K562 (cell line): ENCODE results near the gene CALB2. TPM values are rescaled to one million over a fixed set of nuclear protein-coding genes. Genes with fewer than 3 reads are reported as not detected.
A peak's percentile ranks its signal among the peaks of the same experiment; 100 is the strongest.

Source experiments
- ATAC-seq: fragments of 200-7000 bp; cut with Tn5 transposase; 3 replicates; pipeline ENCODE4 v1.9.1; 2020; ENCODE audit warnings: moderate library complexity
- BruUV-seq: library from RNA; stranded (reverse); fragments of 400-500 nt; replicated peaks from 2 replicates; lab custom pipeline; 2021; lab: Mats Ljungman, UMichigan
- CTCF ChIA-PET: fragments of 300-600 bp; formaldehyde crosslinking; extraction: SDS; loops from one replicate; lab custom pipeline; 2021; ENCODE audit warnings: low intra/inter-chr PET ratio; lab: Yijun Ruan, JAX
- POLR2A ChIA-PET: fragments of 300-600, 350-650 bp; sonication (Branson Sonifier 250); formaldehyde crosslinking; extraction: SDS; loops from one replicate; lab custom pipeline; 2021; ENCODE audit warnings: antibody characterized with exemption, inconsistent platforms; lab: Yijun Ruan, JAX
- DNase-seq, 4 experiments: peaks; one replicate each; pipeline versions ENCODE4 v3.0.0 to v3.0.0-alpha.2; 2011 to 2018; ENCODE audit warnings: low spot score in 3 of 4, mixed read lengths in 3 of 4; ENCODE audit errors: extremely low read depth in 1 of 4
- FAIRE-seq: peaks from 2 replicates; lab custom pipeline; 2011; peaks lifted over from hg19 to GRCh38; lab: Jason Lieb, UNC
- H2AFZ ChIP-seq: 2 replicates; pipeline ENCODE4 v1.6.0; 2011; ENCODE audit warnings: low read depth, low read length, control low read depth, inconsistent platforms
- H3K27ac ChIP-seq: fragments of 200-600 bp; 3 replicates; pipeline ENCODE4 v1.8.0; 2011; ENCODE audit warnings: low read depth, mild to moderate bottlenecking, control low read depth, inconsistent platforms, low read length, moderate library complexity, mixed read lengths; ENCODE audit errors: extremely low read depth
- H3K27me3 ChIP-seq, 2 experiments: fragments of 300-600 bp in 1 of 2; 2 replicates in 1 of 2; 3 replicates in 1 of 2; pipeline versions ENCODE4 v1.6.0 to v1.8.0; 2011; ENCODE audit warnings: inconsistent platforms in 2 of 2, low read length in 2 of 2, mild to moderate bottlenecking in 1 of 2, mixed read lengths in 1 of 2, moderate library complexity in 1 of 2; ENCODE audit not compliant: control insufficient read depth in 2 of 2, insufficient read depth in 2 of 2
- H3K36me3 ChIP-seq: fragments of 300-600 bp; 3 replicates; pipeline ENCODE4 v1.8.0; 2011; ENCODE audit warnings: mild to moderate bottlenecking, low read length, inconsistent platforms; ENCODE audit not compliant: control insufficient read depth, insufficient read depth
- H3K4me1 ChIP-seq, 2 experiments: fragments of 200-600 bp in 1 of 2; replicated peaks in 1 of 2; 2 replicates in 1 of 2; 3 replicates in 1 of 2; pipeline versions ENCODE4 v1.5.1 to v1.8.0; 2011; ENCODE audit warnings: inconsistent platforms in 2 of 2, low read length in 2 of 2, mild to moderate bottlenecking in 1 of 2, mixed read lengths in 1 of 2, moderate library complexity in 1 of 2; ENCODE audit not compliant: control insufficient read depth in 2 of 2, insufficient read depth in 2 of 2
- H3K4me2 ChIP-seq: 2 replicates; pipeline ENCODE4 v1.6.1; 2011; ENCODE audit warnings: low read length, control low read depth, inconsistent platforms, mixed read lengths; ENCODE audit not compliant: insufficient read depth
- H3K4me3 ChIP-seq: fragments of 200-600 bp; sonication (generic), shearing (Covaris generic); 2 replicates; pipeline ENCODE4 v1.5.1; 2016; ENCODE audit warnings: control low read depth, inconsistent platforms
- H3K79me2 ChIP-seq: fragments of 200-600 bp; 3 replicates; pipeline ENCODE4 v1.8.0; 2011; ENCODE audit warnings: low read length, inconsistent platforms; ENCODE audit not compliant: control insufficient read depth, insufficient read depth
- H3K9ac ChIP-seq, 2 experiments: 2 replicates each; pipeline versions ENCODE4 v1.6.0 to v1.6.1; 2011; ENCODE audit warnings: low read depth in 2 of 2, low read length in 2 of 2, control low read depth in 1 of 2, inconsistent platforms in 1 of 2, mild to moderate bottlenecking in 1 of 2, mixed read lengths in 1 of 2; ENCODE audit not compliant: insufficient read depth in 1 of 2
- H3K9me1 ChIP-seq: one replicate; pipeline ENCODE4 v1.6.0; 2011; ENCODE audit warnings: inconsistent platforms, mild to moderate bottlenecking, low read length, moderate library complexity; ENCODE audit not compliant: control insufficient read depth, insufficient read depth
- H3K9me3 ChIP-seq: replicated peaks from 2 replicates; pipeline ENCODE4 v1.5.1; 2011; ENCODE audit warnings: low read depth, low read length, inconsistent platforms; ENCODE audit not compliant: control insufficient read depth, insufficient read depth
- H4K20me1 ChIP-seq: replicated peaks from 2 replicates; pipeline ENCODE4 v1.6.1; 2011; ENCODE audit warnings: low read length, inconsistent platforms, mixed read lengths; ENCODE audit not compliant: control insufficient read depth, insufficient read depth
- HLTF ChIP-seq: fragments of 450-650 bp; IDR thresholded peaks from 2 replicates; pipeline ENCODE4 v1.6.1; 2016
- L3MBTL2 ChIP-seq: fragments of 450-650 bp; IDR thresholded peaks from 2 replicates; pipeline ENCODE4 v1.6.1; 2016; ENCODE audit warnings: mild to moderate bottlenecking, moderate library complexity
- LEF1 ChIP-seq: fragments of 450-650 bp; IDR thresholded peaks from 2 replicates; pipeline ENCODE4 v1.6.1; 2016; ENCODE audit warnings: mild to moderate bottlenecking
- NCOA4 ChIP-seq: fragments of 450-650 bp; IDR thresholded peaks from 2 replicates; pipeline ENCODE4 v1.6.1; 2018; ENCODE audit warnings: mild to moderate bottlenecking; ENCODE audit not compliant: partially characterized antibody
- PHB2 ChIP-seq: fragments of 450-650 bp; IDR thresholded peaks from 2 replicates; pipeline ENCODE4 v1.6.1; 2017; ENCODE audit warnings: low read depth
- TAF7 ChIP-seq: fragments of 450-650 bp; IDR thresholded peaks from 2 replicates; pipeline ENCODE4 v1.6.1; 2016; ENCODE audit warnings: missing genetic modification characterization, missing compliant biosample characterization
- VEZF1 ChIP-seq: fragments of 200-800 bp; sonication (Bioruptor generic); IDR thresholded peaks from 2 replicates; pipeline ENCODE4 v1.6.1; 2017; ENCODE audit warnings: missing genetic modification characterization, missing compliant biosample characterization
- ZBTB12 ChIP-seq: fragments of 250-450 bp; sonication (Bioruptor Pico); IDR thresholded peaks from 2 replicates; pipeline ENCODE4 v1.4.0; 2020
- ZFP36 ChIP-seq: fragments of 150-350 bp; IDR thresholded peaks from 2 replicates; pipeline ENCODE4 v1.6.1; 2018; ENCODE audit warnings: low read length, low read depth; ENCODE audit not compliant: partially characterized antibody
- ZNF518B ChIP-seq: fragments of 250-450 bp; sonication (Bioruptor Pico); IDR thresholded peaks from 2 replicates; pipeline ENCODE4 v1.5.0; 2021; ENCODE audit warnings: mild to moderate bottlenecking, moderate library complexity
- WGBS: fragments of 100-300 bp; shearing (Covaris generic); methylation state at CpG from one replicate; pipeline ENCODE4 v1.1.6; 2016; ENCODE audit warnings: low coverage, mixed read lengths; ENCODE audit not compliant: insufficient coverage; ENCODE audit errors: missing lambda C conversion rate; 5-methylcytosine and 5-hydroxymethylcytosine counted together
- in situ Hi-C: fragments of 300-500 bp; cut with MboI; formaldehyde crosslinking; loops from 4 replicates; pipeline ENCODE4 v1.15.0; 2018; ENCODE audit warnings: inconsistent platforms, mixed read lengths
- intact Hi-C: fragments of 100-400 bp; cut with micrococcal nuclease; formaldehyde crosslinking; loops from 2 replicates; pipeline ENCODE4 v1.14.2; 2022
- polyA plus RNA-seq, 8 experiments: library from polyadenylated mRNA; depleted of rRNA in 4 of 8; stranded (reverse) in 5 of 8; unstranded in 3 of 8; fragments of >200 nt; fragmentation: Nextera tagmentation in 2 of 8; fragmentation: Illumina TruSeq in 1 of 8; extraction: Ambion mirVana in 2 of 8; extraction: Trizol in 1 of 8; gene quantifications; 2 replicates each; pipeline versions ENCODE4 v1.2.1 to v1.2.3, GENCODE V29; 2011 to 2014; ENCODE audit warnings: inconsistent platforms in 1 of 8, missing spikeins in 1 of 8
- total RNA-seq, 7 experiments: library from RNA; depleted of rRNA in 6 of 7; stranded (reverse); fragments of >200 nt in 6 of 7; fragmentation: Illumina TruSeq in 2 of 7; extraction: Trizol in 2 of 7; gene quantifications; 2 replicates each; pipeline versions ENCODE4 v1.2.1 to v1.2.3, GENCODE V29; 2011 to 2021; ENCODE audit warnings: low replicate concordance in 1 of 7

CALB2 gene
- total and polyA plus RNA-seq, 9 of the 15 experiments (the other 6 are each of a cell fraction or from before 2014, with no cell fraction given), result not detected

- ATAC-seq, result peak; percentile 97
- Histone ChIP-seq H3K4me1 (no peaks in the 10 kb centered on the region), H3K27ac (no peak overlapping the region), H3K4me2 (no peak overlapping the region), H4K20me1 (0 out of 2 replicates have a peak, but pooled peaks cover 4% of the 10 kb centered on the region), H3K79me2 (no peaks in the 10 kb centered on the region), H3K9me3 (no peaks in the 10 kb centered on the region), H3K27me3 (peaks cover 12 to 38% of the 10 kb centered on the region in 2 experiments; a peak in 4 of 5 replicates), H3K36me3 (no peaks in the 10 kb centered on the region), H2AFZ (no peak overlapping the region), H3K4me3 (no peak overlapping the region), H3K9me1 (no peaks in the 10 kb centered on the region), H3K9ac (no peak overlapping the region)
- in situ Hi-C loops (no loop called here), intact Hi-C loops (no loop called here)
- FAIRE-seq, result peak; percentile 89
- BruUV-seq, result no TSS peak
- ChIA-PET POLR2A (no interaction called here), CTCF (no interaction called here)
- 0% methylated on average over 12 of the region's 12 CpGs for WGBS
- DNase-seq, result peak; percentile 75 to 80 (median 79)
- TF ChIP-seq NCOA4, result no peak
- TF ChIP-seq LEF1, result no peak
- peak; percentile 30; the same call in 1 of the 2 replicates for TF ChIP-seq L3MBTL2
- TF ChIP-seq TAF7 (tag), result no peak
- no peak for TF ChIP-seq PHB2
- no peak for TF ChIP-seq HLTF
- TF ChIP-seq ZFP36, result peak; percentile 5
- TF ChIP-seq VEZF1 (CRISPR knock-in tag), result peak; percentile 75
- no peak for TF ChIP-seq ZNF518B (CRISPR knock-in tag)
- TF ChIP-seq ZBTB12 (CRISPR knock-in tag), result peak; percentile 13; the same call in 1 of the 2 replicates
Observed at GRCh38 chr16:71367241-71367976, 8.9 kb downstream of the CALB2 start.
